H1 (cell line): ENCODE measurements around the gene AVP. TPM values are rescaled to one million over a fixed set of nuclear protein-coding genes. Genes with fewer than 3 reads are reported as not detected.

Source experiments
- CTCF ChIA-PET: fragments of 300-600 bp; sonication (Branson Sonifier 250); formaldehyde crosslinking; loops from one replicate; lab custom pipeline; 2021; ENCODE audit not compliant: partially characterized antibody; lab: Charles Lee
- POLR2A ChIA-PET: fragments of 300-600 bp; sonication (Branson Sonifier 250); formaldehyde crosslinking; loops from one replicate; lab custom pipeline; 2021; ENCODE audit warnings: inconsistent platforms; ENCODE audit not compliant: partially characterized antibody; lab: Charles Lee
- DNase-seq, 2 experiments: peaks; one replicate each; pipeline versions ENCODE4 v3.0.0 to v3.0.0-alpha.2; 2010 to 2022; ENCODE audit warnings: low spot score in 2 of 2, low read depth in 1 of 2, mixed read lengths in 1 of 2
- FAIRE-seq: peaks from 2 replicates; lab custom pipeline; 2011; peaks lifted over from hg19 to GRCh38; lab: Jason Lieb, UNC
- H2AFZ ChIP-seq: 2 replicates; pipeline ENCODE4 v1.8.1; 2012; ENCODE audit warnings: low read length, inconsistent platforms
- H2AK5ac ChIP-seq: 2 replicates; pipeline ENCODE4 v1.6.1; 2013; ENCODE audit warnings: low read depth, low read length
- H2BK120ac ChIP-seq: replicated peaks from 2 replicates; pipeline ENCODE3; 2013; ENCODE audit warnings: low read depth, low read length, inconsistent platforms
- H2BK12ac ChIP-seq: 2 replicates; pipeline ENCODE4 v1.6.1; 2013; ENCODE audit warnings: low read depth, low read length
- H2BK15ac ChIP-seq: 2 replicates; pipeline ENCODE4 v1.6.1; 2013; ENCODE audit warnings: low read length
- H2BK20ac ChIP-seq: 2 replicates; pipeline ENCODE4 v1.6.1; 2013; ENCODE audit warnings: low read length
- H2BK5ac ChIP-seq: 2 replicates; pipeline ENCODE4 v1.6.1; 2013; ENCODE audit warnings: low read depth, low read length
- H3K14ac ChIP-seq: 2 replicates; pipeline ENCODE4 v1.6.1; 2013; ENCODE audit warnings: inconsistent platforms; ENCODE audit not compliant: insufficient read length
- H3K18ac ChIP-seq: 2 replicates; pipeline ENCODE4 v1.6.1; 2013; ENCODE audit warnings: low read length; ENCODE audit errors: extremely low read depth
- H3K23ac ChIP-seq: 2 replicates; pipeline ENCODE4 v1.6.1; 2013; ENCODE audit warnings: inconsistent platforms; ENCODE audit not compliant: insufficient read length
- H3K23me2 ChIP-seq: 2 replicates; pipeline ENCODE4 v1.6.1; 2013; ENCODE audit warnings: low read depth, low read length
- H3K27ac ChIP-seq: 2 replicates; pipeline ENCODE4 v1.6.1; 2011; ENCODE audit warnings: low read depth, low read length, inconsistent platforms
- H3K27me3 ChIP-seq, 4 experiments: replicated peaks in 1 of 4; 1 replicate in 1 of 4; 2 replicates in 3 of 4; pipeline versions ENCODE4 v1.6.1 to v1.8.1; 2011 to 2013; ENCODE audit warnings: low read length in 3 of 4, mild to moderate bottlenecking in 3 of 4, inconsistent platforms in 2 of 4, mixed read lengths in 2 of 4, moderate library complexity in 1 of 4; ENCODE audit not compliant: control insufficient read depth in 3 of 4, insufficient read depth in 3 of 4; ENCODE audit errors: extremely low read depth in 1 of 4
- H3K36me3 ChIP-seq, 4 experiments: 2 replicates each; pipeline versions ENCODE4 v1.6.1 to v1.8.1; 2011 to 2013; ENCODE audit warnings: mild to moderate bottlenecking in 4 of 4, low read length in 3 of 4, moderate library complexity in 2 of 4, control low read depth in 1 of 4, inconsistent platforms in 1 of 4; ENCODE audit not compliant: insufficient read depth in 4 of 4, control insufficient read depth in 2 of 4
- H3K4ac ChIP-seq: replicated peaks from 2 replicates; pipeline ENCODE3; 2013; ENCODE audit warnings: low read length, low read depth, mixed read lengths, inconsistent platforms; ENCODE audit not compliant: insufficient read length
- H3K4me1 ChIP-seq, 4 experiments: replicated peaks in 1 of 4; 1 replicate in 1 of 4; 2 replicates in 3 of 4; pipeline versions ENCODE4 v1.6.1 to v1.8.1; 2011 to 2013; ENCODE audit warnings: low read length in 3 of 4, inconsistent platforms in 2 of 4, mixed read lengths in 1 of 4; ENCODE audit not compliant: insufficient read depth in 4 of 4, control insufficient read depth in 3 of 4
- H3K4me2 ChIP-seq, 2 experiments: 2 replicates each; pipeline versions ENCODE4 v1.6.1 to v1.8.1; 2011 to 2013; ENCODE audit warnings: low read depth in 2 of 2, low read length in 2 of 2, control low read depth in 1 of 2, inconsistent platforms in 1 of 2, mild to moderate bottlenecking in 1 of 2; ENCODE audit not compliant: insufficient read depth in 1 of 2
- H3K4me3 ChIP-seq, 4 experiments: fragments of 200-600, 300-600 bp in 1 of 4; sonication (generic), shearing (Covaris generic), sonication (Bioruptor Twin) in 1 of 4; 2 replicates each; pipeline versions ENCODE4 v1.5.1 to v1.8.1; 2011 to 2016; ENCODE audit warnings: low read length in 4 of 4, low read depth in 3 of 4, control low read depth in 2 of 4, inconsistent platforms in 2 of 4, mild to moderate bottlenecking in 2 of 4, mixed read lengths in 1 of 4, moderate library complexity in 1 of 4; ENCODE audit not compliant: insufficient read depth in 2 of 4; ENCODE audit errors: extremely low read depth in 1 of 4
- H3K56ac ChIP-seq: replicated peaks from 2 replicates; pipeline ENCODE3; 2013; ENCODE audit warnings: low read depth, mild to moderate bottlenecking, mixed read lengths, low read length, inconsistent platforms; ENCODE audit not compliant: insufficient read length
- H3K79me1 ChIP-seq: 2 replicates; pipeline ENCODE4 v1.6.1; 2013; ENCODE audit warnings: low read depth, low read length, control low read depth
- H3K79me2 ChIP-seq, 2 experiments: 2 replicates each; pipeline versions ENCODE4 v1.6.1 to v1.8.1; 2012 to 2013; ENCODE audit warnings: low read length in 2 of 2, mild to moderate bottlenecking in 2 of 2, inconsistent platforms in 1 of 2; ENCODE audit not compliant: insufficient read depth in 2 of 2, control insufficient read depth in 1 of 2
- H3K9ac ChIP-seq, 4 experiments: replicated peaks in 1 of 4; 1 replicate in 1 of 4; 2 replicates in 3 of 4; pipeline versions ENCODE4 v1.6.1 to v1.8.1; 2011 to 2013; ENCODE audit warnings: low read depth in 3 of 4, low read length in 3 of 4, control low read depth in 2 of 4, mild to moderate bottlenecking in 2 of 4, moderate library complexity in 2 of 4, inconsistent platforms in 1 of 4; ENCODE audit errors: extremely low read depth in 1 of 4
- H3K9me3 ChIP-seq, 2 experiments: 2 replicates each; pipeline versions ENCODE4 v1.6.1 to v1.8.1; 2012 to 2013; ENCODE audit warnings: mild to moderate bottlenecking in 2 of 2, moderate library complexity in 2 of 2, control low read depth in 1 of 2, inconsistent platforms in 1 of 2, low read depth in 1 of 2, low read length in 1 of 2, mixed read lengths in 1 of 2; ENCODE audit not compliant: insufficient read depth in 2 of 2
- H4K20me1 ChIP-seq, 2 experiments: replicated peaks in 1 of 2; 2 replicates each; pipeline versions ENCODE3 to v1.8.1; 2011 to 2013; ENCODE audit warnings: inconsistent platforms in 2 of 2, low read length in 2 of 2, mild to moderate bottlenecking in 1 of 2; ENCODE audit not compliant: insufficient read depth in 2 of 2, control insufficient read depth in 1 of 2
- H4K5ac ChIP-seq: 2 replicates; pipeline ENCODE4 v1.6.1; 2013; ENCODE audit warnings: low read length, low read depth, mixed read lengths, inconsistent platforms; ENCODE audit not compliant: insufficient read length
- H4K8ac ChIP-seq: 2 replicates; pipeline ENCODE4 v1.8.0; 2013; ENCODE audit warnings: mild to moderate bottlenecking, moderate library complexity, low read length, inconsistent platforms; ENCODE audit not compliant: insufficient read depth; ENCODE audit errors: extremely low read depth
- H4K91ac ChIP-seq: replicated peaks from 2 replicates; pipeline ENCODE3; 2013; ENCODE audit warnings: low read length, mixed read lengths, inconsistent platforms; ENCODE audit not compliant: insufficient read length
- CTCF ChIP-seq, 3 experiments: IDR thresholded peaks; 1 replicate in 2 of 3; 2 replicates in 1 of 3; pipeline versions ENCODE4 v1.5.1 to v1.6.1; 2011; ENCODE audit warnings: low read length in 3 of 3, mild to moderate bottlenecking in 3 of 3, inconsistent platforms in 2 of 3, low read depth in 1 of 3, moderate library complexity in 1 of 3; ENCODE audit not compliant: insufficient read depth in 1 of 3; ENCODE audit errors: control extremely low read depth in 1 of 3
- JUND ChIP-seq: IDR thresholded peaks from 2 replicates; pipeline ENCODE4 v1.6.1; 2011; ENCODE audit warnings: mild to moderate bottlenecking, improper control_type of control experiment, low read length
- MAX ChIP-seq: IDR thresholded peaks from 2 replicates; pipeline ENCODE4 v1.6.1; 2012; ENCODE audit warnings: inconsistent platforms
- RAD21 ChIP-seq, 2 experiments: IDR thresholded peaks in 1 of 2; conservative IDR thresholded peaks in 1 of 2; 2 replicates each; pipeline ENCODE4 v1.6.1; 2011; ENCODE audit warnings: low read depth in 2 of 2, low read length in 2 of 2, improper control_type of control experiment in 1 of 2, inconsistent platforms in 1 of 2, mild to moderate bottlenecking in 1 of 2, moderate library complexity in 1 of 2
- TBP ChIP-seq: IDR thresholded peaks from 2 replicates; pipeline ENCODE4 v1.6.1; 2011; ENCODE audit warnings: low read depth, low read length, improper control_type of control experiment
- YY1 ChIP-seq: IDR thresholded peaks from 2 replicates; pipeline ENCODE4 v1.6.1; 2011; ENCODE audit warnings: low read depth, mild to moderate bottlenecking, low read length
- WGBS, 2 experiments: shearing (Covaris generic) in 1 of 2; methylation state at CpG; one replicate each; pipeline versions ENCODE4 v1.1.6 to v1.1.7; 2013 to 2015; ENCODE audit warnings: low lambda C conversion rate in 2 of 2, mixed read lengths in 2 of 2, inconsistent platforms in 1 of 2, low coverage in 1 of 2, missing lambda C conversion rate in 1 of 2; ENCODE audit not compliant: insufficient replicate concordance in 2 of 2, insufficient coverage in 1 of 2, insufficient read length in 1 of 2; ENCODE audit errors: extremely low coverage in 1 of 2, missing lambda C conversion rate in 1 of 2; 5-methylcytosine and 5-hydroxymethylcytosine counted together
- polyA plus RNA-seq, 7 experiments: library from polyadenylated mRNA; depleted of rRNA in 3 of 7; stranded (reverse) in 5 of 7; unstranded in 2 of 7; fragments of >200 nt in 5 of 7; fragments of 200-250 nt in 2 of 7; gene quantifications; 1 replicate in 5 of 7; 2 replicates in 1 of 7; 4 replicates in 1 of 7; pipeline versions ENCODE4 v1.2.1 to v1.2.3, GENCODE V29; 2011 to 2013; ENCODE audit warnings: missing spikeins in 2 of 7, mixed read lengths in 2 of 7
- total RNA-seq: library from RNA; stranded (reverse); fragmentation: NEBNext Ultra II Directional; extraction: Animal tissue kit (Norgen Biotek cat#: 25700); gene quantifications from 2 replicates; pipeline ENCODE4 v1.2.1, GENCODE V29; 2021

Gene AVP
- total and polyA plus RNA-seq, 2 of the 8 experiments (the other 6 are each of a cell fraction or from before 2014, with no cell fraction given), result 0.18 TPM; not detected in 1

- POLR2A ChIA-PET, result no interaction called here
- no peak overlapping the region for H2AFZ ChIP-seq
These were observed 30.9 kb upstream of the AVP start for GRCh38 chr20:3115190-3116107.

More at GRCh38 chr20:3115190-3116107, 30.9 kb upstream of the AVP start:
- H4K5ac ChIP-seq, result no peak overlapping the region
- no peak overlapping the region for H2BK120ac ChIP-seq
- H3K4me1 ChIP-seq, result no peaks in the 10 kb centered on the region; a peak in 2 of 7 replicates
- no peak overlapping the region for H2BK12ac ChIP-seq
- no peak overlapping the region for H2AK5ac ChIP-seq
- H2BK5ac ChIP-seq, result no peak overlapping the region
- H4K8ac ChIP-seq, result no peak overlapping the region; the same call in 1 of the 2 replicates
- CTCF ChIA-PET, result interaction anchor here (0.6 to 6.3 kb wide), 19 partner anchors 10 to 214 kb away, joined by 3 to 60 read pairs (median 3); no protein-coding TSS in a partner anchor
- peak overlapping the region; percentile 61; the same call in 1 of the 2 replicates for H2BK15ac ChIP-seq
- no peak overlapping the region for H3K4me3 ChIP-seq
- TF ChIP-seq MAX (no peak), RAD21 (IDR thresholded peaks at IDR 0.05 in 1 of 2, conservative IDR thresholded peaks at IDR 0.05 in 1 of 2; ENCODE audit: low read depth in 2 of 2, low read length in 2 of 2) (peak; percentile 66 to 72), CTCF (IDR thresholded peaks at IDR 0.05; ENCODE audit: control extremely low read depth in 1 of 3, insufficient read depth in 1 of 3, low read depth in 1 of 3, low read length in 3 of 3) (peak; percentile 54 to 90 (median 64)), YY1 (no peak), TBP (peak; percentile 46; the same call in 1 of the 2 replicates), JUND (no peak)
- TF ChIP-seq, all 59 proteins: peak for 3
- FAIRE-seq, result peak; percentile 81
- Histone ChIP-seq H3K4ac (no peak overlapping the region), H3K14ac (no peak overlapping the region), H3K36me3 (no peaks in the 10 kb centered on the region), H3K18ac (no peak overlapping the region), H3K9me3 (no peaks in the 10 kb centered on the region), H4K20me1 (peaks cover 1 to 3% of the 10 kb centered on the region in 2 experiments), H3K79me2 (no peaks in the 10 kb centered on the region), H3K56ac (no peak overlapping the region), H3K4me2 (no peak overlapping the region), H2BK20ac (0 out of 2 replicates have a peak overlapping the region, but pooled peaks have one; percentile 32), H3K27ac (no peak overlapping the region), H3K79me1 (no peaks in the 10 kb centered on the region), H3K23ac (no peak overlapping the region), H3K9ac (no peak overlapping the region), H3K27me3 (no peaks in the 10 kb centered on the region), H3K23me2 (peaks cover 2% of the 10 kb centered on the region; the same call in 1 of the 2 replicates), H4K91ac (no peak overlapping the region)
- 70% methylated on average over 26 of the region's 30 CpGs; no CpG with 5 or more reads in 1 of the 2 experiments for WGBS, 2 experiments
- peak; percentile 31 to 64 for DNase-seq
